Fibroblast of villous mesenchyme (primary cell): ENCODE measurements around the gene OBSL1. TPM values are rescaled to one million over a fixed set of nuclear protein-coding genes. Genes with fewer than 3 reads are reported as not detected.

ENCODE experiments used
- DNase-seq: peaks from one replicate; pipeline ENCODE4 v3.0.0-alpha.2; 2010; ENCODE audit warnings: low read depth
- H3K4me3 ChIP-seq: 2 replicates; pipeline ENCODE4 v1.5.1; 2011; ENCODE audit warnings: low read depth, mild to moderate bottlenecking, low read length
- total RNA-seq: library from RNA; depleted of rRNA; stranded (reverse); fragments of >200 nt; gene quantifications from 2 replicates; pipeline ENCODE4 v1.2.3, GENCODE V29; 2012
- TF ChIP-seq, protein P1 (sequence below): IDR thresholded peaks from 2 replicates; pipeline ENCODE4 v1.5.1; 2012; ENCODE audit warnings: low read depth, mild to moderate bottlenecking, low read length; ENCODE audit not compliant: insufficient read depth

The OBSL1 gene
- total RNA-seq, 1 donor, result 86.8 TPM

DNA sequence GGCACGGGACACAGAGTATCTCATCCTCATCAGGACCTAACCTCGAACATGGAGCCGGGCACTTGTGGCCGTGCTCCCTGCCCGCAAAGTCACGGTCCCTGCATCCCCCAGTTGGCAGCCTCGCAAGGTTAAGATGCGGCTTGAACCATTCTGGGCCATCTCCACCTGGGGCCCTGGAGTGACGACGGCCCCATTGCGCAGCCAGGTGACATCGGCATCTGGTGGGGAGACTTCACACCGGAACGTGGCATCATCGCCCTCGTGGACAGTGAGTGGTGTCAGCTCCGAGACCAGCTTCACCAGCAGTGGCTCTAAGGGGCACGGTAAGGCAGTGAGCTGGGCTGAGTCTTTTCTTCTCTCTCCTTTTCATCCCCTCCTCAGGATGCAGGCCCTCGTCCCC, 14.9 kb downstream of the OBSL1 start:
- TF ChIP-seq, protein P1, sequence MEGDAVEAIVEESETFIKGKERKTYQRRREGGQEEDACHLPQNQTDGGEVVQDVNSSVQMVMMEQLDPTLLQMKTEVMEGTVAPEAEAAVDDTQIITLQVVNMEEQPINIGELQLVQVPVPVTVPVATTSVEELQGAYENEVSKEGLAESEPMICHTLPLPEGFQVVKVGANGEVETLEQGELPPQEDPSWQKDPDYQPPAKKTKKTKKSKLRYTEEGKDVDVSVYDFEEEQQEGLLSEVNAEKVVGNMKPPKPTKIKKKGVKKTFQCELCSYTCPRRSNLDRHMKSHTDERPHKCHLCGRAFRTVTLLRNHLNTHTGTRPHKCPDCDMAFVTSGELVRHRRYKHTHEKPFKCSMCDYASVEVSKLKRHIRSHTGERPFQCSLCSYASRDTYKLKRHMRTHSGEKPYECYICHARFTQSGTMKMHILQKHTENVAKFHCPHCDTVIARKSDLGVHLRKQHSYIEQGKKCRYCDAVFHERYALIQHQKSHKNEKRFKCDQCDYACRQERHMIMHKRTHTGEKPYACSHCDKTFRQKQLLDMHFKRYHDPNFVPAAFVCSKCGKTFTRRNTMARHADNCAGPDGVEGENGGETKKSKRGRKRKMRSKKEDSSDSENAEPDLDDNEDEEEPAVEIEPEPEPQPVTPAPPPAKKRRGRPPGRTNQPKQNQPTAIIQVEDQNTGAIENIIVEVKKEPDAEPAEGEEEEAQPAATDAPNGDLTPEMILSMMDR, result no peak
- no peak overlapping the region for H3K4me3 ChIP-seq
- DNase-seq, result no peak

DNA sequence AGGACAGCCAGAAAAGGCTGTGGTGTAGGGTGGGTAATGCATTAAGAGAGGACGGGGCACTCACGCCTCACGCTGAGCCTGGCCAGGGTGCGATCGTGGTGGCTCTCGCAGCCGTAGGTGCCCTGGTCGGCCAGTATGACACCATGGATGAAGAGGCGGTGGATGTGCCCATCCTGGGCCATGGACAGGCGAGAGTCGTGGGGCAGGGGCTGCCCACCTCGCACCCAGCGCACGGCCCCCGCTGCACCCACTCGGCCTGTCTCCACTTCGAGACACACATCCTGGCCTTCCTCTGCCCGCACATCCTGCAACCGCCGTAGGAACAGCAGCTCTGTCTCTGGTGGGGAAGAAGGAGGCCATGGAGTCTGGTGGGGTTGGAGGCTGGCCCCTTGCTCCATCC, 15.4 kb downstream of the OBSL1 start:
- no peak overlapping the region for H3K4me3 ChIP-seq
- no peak for DNase-seq
- TF ChIP-seq, protein P1, result no peak

DNA sequence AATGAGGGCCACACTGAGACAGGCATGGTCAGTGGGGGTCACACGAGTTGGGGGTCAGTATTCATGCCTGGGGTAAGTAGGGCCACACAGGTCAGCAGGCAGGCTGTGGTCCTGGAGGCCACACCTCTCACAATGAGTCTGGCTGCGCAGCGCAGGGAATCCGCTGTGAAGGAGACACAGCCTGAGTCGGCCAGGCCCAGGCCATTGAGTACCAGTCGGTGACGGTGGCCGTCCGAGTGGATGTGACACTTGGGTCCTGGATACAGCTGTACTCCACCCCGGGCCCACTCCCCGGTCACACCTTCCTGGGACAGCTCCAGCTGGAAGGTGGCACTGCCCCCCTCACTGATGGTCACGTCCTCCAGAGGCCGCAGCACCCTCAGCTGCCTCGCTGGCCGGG, 17.0 kb downstream of the OBSL1 start:
- TF ChIP-seq, protein P1, result no peak
- H3K4me3 ChIP-seq, result no peak overlapping the region
- no peak for DNase-seq

DNA sequence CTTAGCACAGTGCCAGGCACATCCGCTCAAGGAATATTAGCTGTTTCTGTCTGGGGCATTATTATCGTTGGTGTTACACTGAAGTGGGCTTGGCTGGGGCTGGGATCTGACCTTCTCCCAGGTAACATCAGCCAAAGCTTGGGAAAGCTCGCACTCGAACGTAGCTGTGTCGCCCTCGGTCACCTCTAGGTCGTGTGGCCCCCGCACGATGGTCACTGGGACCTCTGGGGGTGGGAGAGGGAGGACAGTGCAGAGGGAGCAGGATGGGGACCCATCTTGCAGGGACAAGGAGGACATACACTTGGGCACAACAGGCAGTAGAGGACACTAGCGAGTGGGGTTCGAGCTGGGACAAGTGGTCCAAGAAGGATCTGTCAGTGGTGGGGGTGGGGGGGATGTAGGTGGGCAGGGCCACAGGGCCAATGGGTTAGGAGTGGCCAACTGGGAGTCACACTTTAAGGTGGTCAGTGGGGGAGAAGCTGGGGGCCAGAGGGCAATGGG, 17.8 kb downstream of the OBSL1 start:
- DNase-seq, result no peak
- H3K4me3 ChIP-seq, result no peak overlapping the region
- TF ChIP-seq, protein P1, result no peak

DNA sequence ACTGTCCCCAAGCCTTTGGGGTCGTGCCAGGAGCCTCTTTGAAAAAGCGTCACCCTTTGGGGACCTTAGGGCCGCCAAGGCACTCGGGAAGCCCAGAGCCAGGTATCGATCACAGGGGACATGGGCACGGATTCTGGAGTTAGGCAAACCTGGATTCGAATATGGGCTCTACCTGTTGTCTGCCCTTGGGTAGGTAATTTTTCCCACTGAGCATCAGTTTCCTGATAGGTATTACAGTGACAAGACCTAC, 18.2 kb downstream of the OBSL1 start:
- H3K4me3 ChIP-seq, result peak overlapping the region; percentile 68
- no peak for DNase-seq
- TF ChIP-seq, protein P1, result no peak

DNA sequence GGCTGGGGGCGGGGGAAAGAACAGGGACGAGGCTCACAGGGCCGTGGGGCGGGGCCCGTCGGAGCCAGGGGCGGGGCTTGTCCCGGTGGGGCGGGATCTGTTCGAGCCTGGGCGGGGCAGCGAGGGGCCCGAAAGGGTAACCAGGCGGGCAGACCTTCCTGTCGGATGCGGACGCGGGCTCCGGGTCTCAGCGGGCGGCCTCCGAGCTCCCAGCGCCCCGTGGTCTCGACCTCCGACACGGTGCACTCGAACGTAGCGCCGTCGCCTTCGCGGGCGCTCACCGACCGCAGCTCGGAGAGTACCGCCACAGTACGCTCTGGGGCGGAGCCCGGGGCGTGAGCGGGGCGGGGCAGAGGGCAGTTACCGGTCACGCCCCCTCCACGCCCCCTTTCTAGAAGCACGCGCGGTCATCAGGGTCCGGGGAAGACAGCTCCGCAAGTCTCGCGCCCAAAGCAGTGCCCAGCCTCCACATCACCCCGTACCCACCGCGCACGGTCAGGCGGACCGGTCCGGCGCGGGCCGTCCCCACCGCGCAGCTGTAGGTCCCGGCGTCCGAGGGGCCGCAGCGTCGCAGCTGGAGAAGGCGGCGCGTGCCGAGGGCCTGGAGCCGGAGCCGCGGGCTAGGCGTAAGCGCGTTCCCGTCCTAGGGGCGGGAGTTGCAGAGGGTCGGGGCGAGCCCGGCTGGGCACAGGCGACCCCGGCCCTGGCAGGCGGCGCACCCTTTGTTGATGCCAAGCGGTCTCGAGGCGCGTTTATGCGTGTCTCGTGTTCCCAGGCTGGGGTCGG, 18.8 kb downstream of the OBSL1 start:
- H3K4me3 ChIP-seq, result peak overlapping the region; percentile 68
- peak; percentile 81 for DNase-seq
- TF ChIP-seq, protein P1, result no peak
